IMR-90 (cell line): ENCODE results near the gene ZMIZ1. TPM values are rescaled to one million over a fixed set of nuclear protein-coding genes. Genes with fewer than 3 reads are reported as not detected.

Source experiments
- ATAC-seq: fragments of 200-7000 bp; cut with Tn5 transposase; 2 replicates; pipeline ENCODE4 v1.9.1; 2020; ENCODE audit warnings: low read depth, mild to moderate bottlenecking, moderate library complexity
- BruUV-seq: library from RNA; stranded (reverse); fragments of 400-500 nt; replicated peaks from 2 replicates; lab custom pipeline; 2021; lab: Mats Ljungman, UMichigan
- CTCF ChIA-PET: fragments of 300-600 bp; formaldehyde crosslinking; extraction: SDS; loops from one replicate; lab custom pipeline; 2021; ENCODE audit warnings: antibody characterized with exemption; lab: Yijun Ruan, JAX
- POLR2A ChIA-PET: fragments of 300-600 bp; sonication (Branson Sonifier 250); formaldehyde crosslinking; loops from one replicate; lab custom pipeline; 2022; ENCODE audit warnings: antibody characterized with exemption; ENCODE audit not compliant: unreplicated experiment; lab: Charles Lee
- DNase-seq: peaks from one replicate; pipeline ENCODE4 v3.0.0; 2013
- H2AFZ ChIP-seq: replicated peaks from 2 replicates; pipeline ENCODE3; 2013; ENCODE audit warnings: low read length, mild to moderate bottlenecking; ENCODE audit not compliant: poor library complexity
- H2AK5ac ChIP-seq: 2 replicates; pipeline ENCODE4 v1.6.1; 2013; ENCODE audit warnings: low read depth, low read length, inconsistent platforms
- H2AK9ac ChIP-seq: replicated peaks from 2 replicates; pipeline ENCODE3; 2013; ENCODE audit warnings: mild to moderate bottlenecking, low read depth, low read length, moderate library complexity; ENCODE audit not compliant: poor library complexity
- H2BK120ac ChIP-seq: 2 replicates; pipeline ENCODE4 v1.6.1; 2013; ENCODE audit warnings: low read depth, low read length, inconsistent platforms
- H2BK15ac ChIP-seq: 3 replicates; pipeline ENCODE4 v1.6.1; 2013; ENCODE audit warnings: low read depth, low read length, inconsistent platforms
- H2BK20ac ChIP-seq: 2 replicates; pipeline ENCODE4 v1.6.1; 2013; ENCODE audit warnings: low read depth, mild to moderate bottlenecking, inconsistent platforms, low read length, moderate library complexity
- H2BK5ac ChIP-seq: 2 replicates; pipeline ENCODE4 v1.6.1; 2013; ENCODE audit warnings: mild to moderate bottlenecking, low read depth, low read length, inconsistent platforms; ENCODE audit not compliant: poor library complexity, severe bottlenecking
- H3K14ac ChIP-seq: replicated peaks from 2 replicates; pipeline ENCODE4 v1.6.1; 2013; ENCODE audit warnings: low read depth, low read length, inconsistent platforms
- H3K18ac ChIP-seq: 2 replicates; pipeline ENCODE4 v1.6.1; 2013; ENCODE audit warnings: low read depth, low read length, control low read depth
- H3K23ac ChIP-seq: 2 replicates; pipeline ENCODE4 v1.6.1; 2013; ENCODE audit warnings: low read depth, low read length, inconsistent platforms
- H3K27ac ChIP-seq: 2 replicates; pipeline ENCODE4 v1.5.1; 2013; ENCODE audit warnings: mild to moderate bottlenecking, control low read depth, low read length; ENCODE audit not compliant: insufficient read depth
- H3K27me3 ChIP-seq: 2 replicates; pipeline ENCODE4 v1.6.1; 2013; ENCODE audit warnings: low read length; ENCODE audit not compliant: control insufficient read depth, insufficient read depth
- H3K36me3 ChIP-seq: 2 replicates; pipeline ENCODE4 v1.6.1; 2013; ENCODE audit warnings: low read length, mixed read lengths; ENCODE audit not compliant: control insufficient read depth, insufficient read depth
- H3K4ac ChIP-seq: 2 replicates; pipeline ENCODE4 v1.6.1; 2013; ENCODE audit warnings: low read depth, low read length, inconsistent platforms
- H3K4me1 ChIP-seq: 2 replicates; pipeline ENCODE4 v1.6.1; 2013; ENCODE audit warnings: low read length, mixed read lengths; ENCODE audit not compliant: control insufficient read depth, insufficient read depth
- H3K4me2 ChIP-seq: 2 replicates; pipeline ENCODE4 v1.6.1; 2013; ENCODE audit warnings: low read depth, mild to moderate bottlenecking, control low read depth, low read length, moderate library complexity
- H3K4me3 ChIP-seq: 2 replicates; pipeline ENCODE4 v1.5.1; 2013; ENCODE audit warnings: low read depth, mild to moderate bottlenecking, control low read depth, low read length, moderate library complexity; ENCODE audit not compliant: insufficient read depth
- H3K56ac ChIP-seq: 2 replicates; pipeline ENCODE4 v1.6.1; 2013; ENCODE audit warnings: low read length, inconsistent platforms; ENCODE audit not compliant: insufficient read depth; ENCODE audit errors: extremely low read depth
- H3K79me1 ChIP-seq, 2 experiments: 2 replicates each; pipeline ENCODE4 v1.6.1; 2013; ENCODE audit warnings: low read length in 2 of 2, inconsistent platforms in 1 of 2, low read depth in 1 of 2
- H3K9ac ChIP-seq: 2 replicates; pipeline ENCODE4 v1.6.1; 2013; ENCODE audit warnings: low read depth, low read length, control low read depth
- H3K9me1 ChIP-seq: 2 replicates; pipeline ENCODE4 v1.6.1; 2013; ENCODE audit warnings: low read length, inconsistent platforms; ENCODE audit not compliant: insufficient read depth
- H3K9me3 ChIP-seq: 2 replicates; pipeline ENCODE4 v1.6.1; 2013; ENCODE audit warnings: low read length; ENCODE audit not compliant: control insufficient read depth, insufficient read depth
- H4K20me1 ChIP-seq: 2 replicates; pipeline ENCODE4 v1.6.1; 2013; ENCODE audit warnings: low read length, inconsistent platforms; ENCODE audit not compliant: insufficient read depth
- H4K5ac ChIP-seq: 2 replicates; pipeline ENCODE4 v1.6.1; 2013; ENCODE audit warnings: mild to moderate bottlenecking, low read depth, low read length, control low read depth
- H4K8ac ChIP-seq, 2 experiments: 2 replicates each; pipeline ENCODE4 v1.6.1; 2013; ENCODE audit warnings: low read depth in 2 of 2, low read length in 2 of 2, control low read depth in 1 of 2, inconsistent platforms in 1 of 2
- H4K91ac ChIP-seq: 2 replicates; pipeline ENCODE4 v1.6.1; 2013; ENCODE audit warnings: low read depth, low read length, inconsistent platforms; ENCODE audit not compliant: insufficient read depth
- MXI1 ChIP-seq: IDR thresholded peaks from 2 replicates; pipeline ENCODE4 v1.6.1; 2012; ENCODE audit warnings: low read depth, mild to moderate bottlenecking, low read length, moderate library complexity, borderline replicate concordance
- POLR2A ChIP-seq: IDR thresholded peaks from 2 replicates; pipeline ENCODE4 v1.6.1; 2012; ENCODE audit warnings: mild to moderate bottlenecking, low read depth, low read length
- WGBS, 2 experiments: methylation state at CpG; one replicate each; pipeline versions ENCODE4 v1.1.5 to v1.1.7; 2013; ENCODE audit warnings: missing lambda C conversion rate in 2 of 2; ENCODE audit not compliant: insufficient read length in 1 of 2; ENCODE audit errors: extremely low coverage in 2 of 2; 5-methylcytosine and 5-hydroxymethylcytosine counted together
- dilution Hi-C: fragments of 300-500 bp; cut with HindIII; formaldehyde crosslinking; loops from one replicate; pipeline ENCODE4 v1.14.3; 2018; ENCODE audit warnings: low sequenced_read_pairs; ENCODE audit not compliant: unreplicated experiment
- in situ Hi-C: fragments of 300-500 bp; cut with MboI; formaldehyde crosslinking; loops from 3 replicates; pipeline ENCODE4 v1.14.3; 2019; ENCODE audit warnings: low sequenced_read_pairs, inconsistent platforms, mixed read lengths
- intact Hi-C: fragments of 100-400 bp; cut with micrococcal nuclease; formaldehyde crosslinking; loops from 2 replicates; pipeline ENCODE4 v1.10.0; 2022
- polyA plus RNA-seq, 3 experiments: library from polyadenylated mRNA; depleted of rRNA; stranded (reverse); fragments of >200 nt; gene quantifications; 2 replicates each; pipeline ENCODE4 v1.2.3, GENCODE V29; 2012; ENCODE audit warnings: low replicate concordance in 1 of 3
- total RNA-seq: library from RNA; depleted of rRNA; stranded (reverse); fragments of >200 nt; gene quantifications from 2 replicates; pipeline ENCODE4 v1.2.3, GENCODE V29; 2012
- TF ChIP-seq, protein P1 (sequence below): fragments of 150-350 bp; IDR thresholded peaks from 2 replicates; pipeline ENCODE4 v1.6.1; 2017; ENCODE audit warnings: mild to moderate bottlenecking, antibody characterized with exemption, low read length, low read depth

Gene ZMIZ1
- total and polyA plus RNA-seq, 2 of the 4 experiments (the other 2 are of a cell fraction) = 6.6 to 48.7 TPM

DNA sequence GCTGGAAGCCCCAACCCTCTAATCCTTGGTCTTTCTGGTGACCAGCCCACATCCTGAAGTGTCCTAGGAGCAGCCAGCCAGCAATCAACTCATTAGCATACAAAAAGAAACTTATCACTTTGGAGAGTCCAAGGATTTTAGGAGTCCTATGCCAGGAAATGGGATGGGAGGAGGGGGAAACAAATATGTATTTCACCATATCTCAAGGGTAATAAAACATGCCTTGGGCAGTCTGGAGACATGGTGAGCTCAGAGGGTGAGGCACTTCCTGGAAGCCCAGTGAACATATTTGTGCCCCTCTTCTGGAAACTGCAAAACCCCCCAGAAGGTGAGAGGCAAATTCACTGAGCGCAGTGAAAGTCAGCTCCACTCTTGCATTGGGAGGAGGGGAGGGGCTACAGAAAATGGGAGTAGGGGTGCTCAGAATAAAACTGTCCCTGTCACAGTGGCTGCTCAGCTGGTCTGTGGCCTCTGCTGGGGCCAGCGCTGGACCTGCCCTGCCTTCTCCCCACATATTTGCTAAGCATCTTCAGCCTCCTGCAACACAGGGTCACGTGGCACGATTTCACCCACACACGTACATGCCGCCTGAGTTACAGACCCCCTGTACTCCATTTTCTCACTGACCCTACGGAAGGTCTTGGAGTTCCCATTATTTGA is 17.7 kb upstream of the ZMIZ1 start:
- H3K18ac ChIP-seq = no peak overlapping the region
- H2AK9ac ChIP-seq = no peak overlapping the region
- TF ChIP-seq POLR2A (no peak), MXI1 (no peak)
- TF ChIP-seq, protein P1, sequence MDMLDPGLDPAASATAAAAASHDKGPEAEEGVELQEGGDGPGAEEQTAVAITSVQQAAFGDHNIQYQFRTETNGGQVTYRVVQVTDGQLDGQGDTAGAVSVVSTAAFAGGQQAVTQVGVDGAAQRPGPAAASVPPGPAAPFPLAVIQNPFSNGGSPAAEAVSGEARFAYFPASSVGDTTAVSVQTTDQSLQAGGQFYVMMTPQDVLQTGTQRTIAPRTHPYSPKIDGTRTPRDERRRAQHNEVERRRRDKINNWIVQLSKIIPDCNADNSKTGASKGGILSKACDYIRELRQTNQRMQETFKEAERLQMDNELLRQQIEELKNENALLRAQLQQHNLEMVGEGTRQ = no peak
- no peak overlapping the region for H3K4me2 ChIP-seq
- H3K4ac ChIP-seq = no peak overlapping the region
- H3K36me3 ChIP-seq = no peaks in the 10 kb centered on the region
- H3K4me1 ChIP-seq = peaks cover 2% of the 10 kb centered on the region; the same call in 1 of the 2 replicates
- no peak overlapping the region for H3K4me3 ChIP-seq
- H3K27me3 ChIP-seq = peaks cover 6% of the 10 kb centered on the region; the same call in 1 of the 2 replicates
- ChIA-PET POLR2A (no interaction called here), CTCF (no interaction called here)
- no peak overlapping the region for H3K27ac ChIP-seq
- H2AFZ ChIP-seq = no peak overlapping the region
- H2BK5ac ChIP-seq = no peak overlapping the region
- in situ Hi-C loops = no loop called here
- no peak overlapping the region for H3K14ac ChIP-seq
- H4K20me1 ChIP-seq = no peaks in the 10 kb centered on the region
- ATAC-seq = no peak
- WGBS, 2 experiments = no CpG with 5 or more reads among the region's 7 CpGs
- dilution Hi-C loops = no loop called here
- H2AK5ac ChIP-seq = no peak overlapping the region
- no peak overlapping the region for H4K91ac ChIP-seq
- no peak overlapping the region for H4K8ac ChIP-seq
- H3K9me1 ChIP-seq = 0 out of 2 replicates have a peak, but pooled peaks cover 5% of the 10 kb centered on the region
- no peak overlapping the region for H3K56ac ChIP-seq
- no peaks in the 10 kb centered on the region for H3K79me1 ChIP-seq
- intact Hi-C loops = no loop called here
- H3K9me3 ChIP-seq = no peaks in the 10 kb centered on the region
- no peak overlapping the region for H3K9ac ChIP-seq
- BruUV-seq = no TSS peak
- no peak for DNase-seq
- H3K23ac ChIP-seq = no peak overlapping the region
- H2BK120ac ChIP-seq = no peak overlapping the region
- H2BK15ac ChIP-seq = no peak overlapping the region
- no peak overlapping the region for H4K5ac ChIP-seq
- no peak overlapping the region for H2BK20ac ChIP-seq
